Measurements from ENCODE around the gene TASP1. TPM values are rescaled to one million over a fixed set of nuclear protein-coding genes. Genes with fewer than 3 reads are reported as not detected.

TASP1 gene
- total RNA-seq, 1 donor from 2014 or later: 14.3 TPM

GRCh38 chr20:13397300-13397724 lies 241.4 kb downstream of the TASP1 start:
- Histone ChIP-seq H3K4me3 (no peak overlapping the region), H3K9me3 (no peaks in the 10 kb centered on the region), H3K27ac (no peak overlapping the region), H3K36me3 (no peaks in the 10 kb centered on the region), H3K27me3 (ENCODE audit: low read depth) (no peaks in the 10 kb centered on the region), H3K4me1 (no peaks in the 10 kb centered on the region)
- no peak for ATAC-seq
- DNase-seq: no peak
- no peak for TF ChIP-seq CTCF (IDR thresholded peaks at IDR 0.05)
- intact Hi-C loops (cut with DNase I): no loop called here

GRCh38 chr20:13396826-13397225 lies 241.9 kb downstream of the TASP1 start:
- Histone ChIP-seq H3K9me3 (no peaks in the 10 kb centered on the region), H3K4me3 (no peak overlapping the region), H3K36me3 (no peaks in the 10 kb centered on the region), H3K27ac (no peak overlapping the region), H3K4me1 (no peaks in the 10 kb centered on the region), H3K27me3 (ENCODE audit: low read depth) (no peaks in the 10 kb centered on the region)
- intact Hi-C loops (cut with DNase I): no loop called here
- DNase-seq: no peak
- TF ChIP-seq CTCF (IDR thresholded peaks at IDR 0.05): no peak
- no peak for ATAC-seq

- Histone ChIP-seq H3K4me1 (no peaks in the 10 kb centered on the region), H3K9me3 (no peaks in the 10 kb centered on the region), H3K27ac (no peak overlapping the region), H3K4me3 (no peak overlapping the region), H3K27me3 (ENCODE audit: low read depth) (no peaks in the 10 kb centered on the region), H3K36me3 (no peaks in the 10 kb centered on the region)
- intact Hi-C loops (cut with DNase I): no loop called here
- TF ChIP-seq CTCF (IDR thresholded peaks at IDR 0.05): no peak
- no peak for DNase-seq
- ATAC-seq: no peak
Measured at GRCh38 chr20:13396022-13396421, 242.7 kb downstream of the TASP1 start.

- DNase-seq: no peak
- Histone ChIP-seq H3K27ac (no peak overlapping the region), H3K36me3 (no peaks in the 10 kb centered on the region), H3K9me3 (no peaks in the 10 kb centered on the region), H3K4me3 (no peak overlapping the region), H3K4me1 (no peaks in the 10 kb centered on the region), H3K27me3 (ENCODE audit: low read depth) (no peaks in the 10 kb centered on the region)
- TF ChIP-seq CTCF (IDR thresholded peaks at IDR 0.05): no peak
- ATAC-seq: no peak
- intact Hi-C loops (cut with DNase I): no loop called here
Measured at GRCh38 chr20:13395232-13395631, 243.5 kb downstream of the TASP1 start.

GRCh38 chr20:13392391-13392790 lies 246.3 kb downstream of the TASP1 start:
- Histone ChIP-seq H3K27ac (no peak overlapping the region), H3K4me3 (no peak overlapping the region), H3K36me3 (no peaks in the 10 kb centered on the region), H3K4me1 (no peaks in the 10 kb centered on the region), H3K27me3 (ENCODE audit: low read depth) (no peaks in the 10 kb centered on the region), H3K9me3 (no peaks in the 10 kb centered on the region)
- DNase-seq (no peak), ATAC-seq (no peak)
- TF ChIP-seq CTCF (IDR thresholded peaks at IDR 0.05): no peak
- intact Hi-C loops (cut with DNase I): no loop called here

- Histone ChIP-seq H3K27ac (no peak overlapping the region), H3K36me3 (no peaks in the 10 kb centered on the region), H3K4me3 (no peak overlapping the region), H3K9me3 (no peaks in the 10 kb centered on the region), H3K27me3 (ENCODE audit: low read depth) (no peaks in the 10 kb centered on the region), H3K4me1 (no peaks in the 10 kb centered on the region)
- DNase-seq (no peak), ATAC-seq (no peak)
- TF ChIP-seq CTCF (IDR thresholded peaks at IDR 0.05): no peak
- intact Hi-C loops (cut with DNase I): no loop called here
Measured at GRCh38 chr20:13389115-13389514, 249.6 kb downstream of the TASP1 start.

All from lower lobe of right lung (tissue), 2 donors.